NCI-H1694 treated with DMSO at 0.1 percent for 48 hours (cell line): ENCODE data around the gene DGKB.
"Not testable (repeated sequence)": the region's sequence is repeated elsewhere in the genome, so short reads cannot be mapped to it uniquely, and the experiment has no call there.

Experiments
- DNase-seq: peaks from one replicate; lab custom pipeline; 2025; lab: John Stamatoyannopoulos, UW

The DGKB gene

GRCh38 chr7:14585232-14585631 lies 317.3 kb downstream of the DGKB start:
- no peak for DNase-seq

- no peak for DNase-seq
These were observed 319.0 kb downstream of the DGKB start for GRCh38 chr7:14583518-14583917.

- DNase-seq, result no peak
These were observed 320.5 kb downstream of the DGKB start for GRCh38 chr7:14582010-14582409.

GRCh38 chr7:14579971-14580370 lies 322.6 kb downstream of the DGKB start:
- DNase-seq, result no peak

GRCh38 chr7:14576578-14576977 lies 326.0 kb downstream of the DGKB start:
- no peak for DNase-seq

- DNase-seq, result no peak
These were observed 331.6 kb downstream of the DGKB start for GRCh38 chr7:14570750-14571607.

- DNase-seq, result no peak
These were observed 350.5 kb downstream of the DGKB start for GRCh38 chr7:14552060-14552459.

- no peak for DNase-seq
These were observed 351.2 kb downstream of the DGKB start for GRCh38 chr7:14551310-14551709.

- DNase-seq, result no peak
These were observed 359.9 kb downstream of the DGKB start for GRCh38 chr7:14542624-14543023.

GRCh38 chr7:14521183-14521582 lies 381.4 kb downstream of the DGKB start:
- no peak for DNase-seq

GRCh38 chr7:14510268-14510667 lies 392.3 kb downstream of the DGKB start:
- DNase-seq, result no peak

- DNase-seq, result peak; percentile 88
These were observed 394.9 kb downstream of the DGKB start for GRCh38 chr7:14507617-14508016.

GRCh38 chr7:14505906-14506305 lies 396.6 kb downstream of the DGKB start:
- no peak for DNase-seq

GRCh38 chr7:14504134-14504533 lies 398.4 kb downstream of the DGKB start:
- DNase-seq, result peak; percentile 33

GRCh38 chr7:14503623-14504022 lies 398.9 kb downstream of the DGKB start:
- no peak for DNase-seq

- no peak for DNase-seq
These were observed 401.1 kb downstream of the DGKB start for GRCh38 chr7:14501436-14501835.

GRCh38 chr7:14497390-14497789 lies 405.2 kb downstream of the DGKB start:
- no peak for DNase-seq

GRCh38 chr7:14495633-14496032 lies 406.9 kb downstream of the DGKB start:
- no peak for DNase-seq

GRCh38 chr7:14487701-14488395 lies 414.7 kb downstream of the DGKB start:
- DNase-seq, result no peak

GRCh38 chr7:14483663-14484062 lies 418.9 kb downstream of the DGKB start:
- DNase-seq, result no peak

GRCh38 chr7:14480281-14480680 lies 422.3 kb downstream of the DGKB start:
- DNase-seq, result no peak

GRCh38 chr7:14478834-14479510 lies 423.6 kb downstream of the DGKB start:
- no peak for DNase-seq

GRCh38 chr7:14461716-14462115 lies 440.8 kb downstream of the DGKB start:
- not testable (repeated sequence) for DNase-seq
